GM23338 (cell line): ENCODE measurements around the gene FREY1. TPM values are rescaled to one million over a fixed set of nuclear protein-coding genes. Genes with fewer than 3 reads are reported as not detected.

Experiments used
- ATAC-seq: fragments of 200-7000 bp; cut with Tn5 transposase; 3 replicates; pipeline ENCODE4 v1.9.1; 2020
- DNase-seq: peaks from one replicate; pipeline ENCODE4 v3.0.0-alpha.2; 2015; ENCODE audit warnings: low spot score
- H2AFZ ChIP-seq: fragments of 200-600 bp; sonication (generic); 2 replicates; pipeline ENCODE4 v1.8.0; 2016; ENCODE audit warnings: antibody characterized with exemption, mild to moderate bottlenecking, moderate library complexity
- H3F3A ChIP-seq: fragments of 200-600 bp; sonication (generic); replicated peaks from 2 replicates; pipeline ENCODE4 v1.8.0; 2017; ENCODE audit warnings: antibody characterized with exemption, mixed run types, low read depth
- H3K27ac ChIP-seq: fragments of 200-600 bp; sonication (generic); 2 replicates; pipeline ENCODE4 v1.6.1; 2016; ENCODE audit warnings: low read depth
- H3K27me3 ChIP-seq: fragments of 200-600 bp; sonication (generic); 2 replicates; pipeline ENCODE4 v1.8.0; 2016; ENCODE audit warnings: mild to moderate bottlenecking, mixed run types, moderate library complexity; ENCODE audit not compliant: insufficient read depth
- H3K36me3 ChIP-seq: fragments of 200-600 bp; sonication (generic); 2 replicates; pipeline ENCODE4 v1.8.0; 2016; ENCODE audit warnings: mild to moderate bottlenecking; ENCODE audit not compliant: insufficient read depth
- H3K4me1 ChIP-seq: fragments of 200-600 bp; sonication (generic); 2 replicates; pipeline ENCODE4 v1.8.0; 2016; ENCODE audit warnings: mild to moderate bottlenecking, moderate library complexity; ENCODE audit not compliant: insufficient read depth
- H3K4me2 ChIP-seq: fragments of 200-600 bp; sonication (generic); 2 replicates; pipeline ENCODE4 v1.7.1; 2017; ENCODE audit warnings: mixed run types
- H3K4me3 ChIP-seq: fragments of 200-600 bp; sonication (generic); 2 replicates; pipeline ENCODE4 v1.6.1; 2016; ENCODE audit warnings: mixed run types
- H3K79me2 ChIP-seq: fragments of 200-600 bp; sonication (generic); replicated peaks from 2 replicates; pipeline ENCODE4 v1.8.0; 2017; ENCODE audit warnings: mild to moderate bottlenecking; ENCODE audit not compliant: insufficient read depth
- H3K9me2 ChIP-seq: fragments of 200-600 bp; sonication (generic); 2 replicates; pipeline ENCODE4 v1.8.0; 2017; ENCODE audit not compliant: insufficient read depth
- H4K20me1 ChIP-seq: fragments of 200-600 bp; sonication (generic); replicated peaks from 2 replicates; pipeline ENCODE4 v1.8.0; 2017; ENCODE audit warnings: mild to moderate bottlenecking; ENCODE audit not compliant: insufficient read depth
- H3K27ac Mint-ChIP-seq: 2 replicates; pipeline ENCODE4 v1.8.0; 2020; ENCODE audit warnings: inconsistent platforms, mild to moderate bottlenecking, moderate library complexity, mixed read lengths
- H3K27me3 Mint-ChIP-seq: 3 replicates; pipeline ENCODE4 v1.8.0; 2022; ENCODE audit warnings: low read depth, mild to moderate bottlenecking, moderate library complexity, mixed read lengths, inconsistent platforms; ENCODE audit not compliant: insufficient read depth, poor library complexity
- H3K36me3 Mint-ChIP-seq: 3 replicates; pipeline ENCODE4 v1.8.0; 2021; ENCODE audit warnings: low read depth, mild to moderate bottlenecking, inconsistent platforms, moderate library complexity, mixed read lengths
- H3K4me1 Mint-ChIP-seq: 3 replicates; pipeline ENCODE4 v1.8.0; 2020; ENCODE audit warnings: mild to moderate bottlenecking, inconsistent platforms, mixed read lengths
- H3K4me3 Mint-ChIP-seq: 3 replicates; pipeline ENCODE4 v1.8.0; 2021; ENCODE audit warnings: moderate library complexity, mild to moderate bottlenecking, inconsistent platforms, mixed read lengths
- H3K9me3 Mint-ChIP-seq: 3 replicates; pipeline ENCODE4 v1.8.0; 2020; ENCODE audit warnings: moderate library complexity, mild to moderate bottlenecking, inconsistent platforms, mixed read lengths
- CREB1 ChIP-seq: fragments of 250-450 bp; sonication (Bioruptor Pico); IDR thresholded peaks from 2 replicates; pipeline ENCODE4 v1.5.0; 2020; ENCODE audit warnings: low read depth, mild to moderate bottlenecking, moderate library complexity
- ETS1 ChIP-seq: IDR thresholded peaks from 2 replicates; pipeline ENCODE4 v1.6.1; 2016; ENCODE audit warnings: antibody characterized with exemption
- EZH2 ChIP-seq: fragments of 200-600 bp; sonication (generic); IDR thresholded peaks from one replicate; pipeline ENCODE4 v1.8.0; 2017; ENCODE audit warnings: antibody characterized with exemption, mild to moderate bottlenecking, low read depth; ENCODE audit not compliant: unreplicated experiment
- EZH2phosphoT487 ChIP-seq: fragments of 200-600 bp; sonication (generic); IDR thresholded peaks from one replicate; pipeline ENCODE4 v1.8.1; 2018; ENCODE audit warnings: antibody characterized with exemption; ENCODE audit not compliant: unreplicated experiment
- JUNB ChIP-seq: IDR thresholded peaks from one replicate; pipeline ENCODE4 v1.6.1; 2016; ENCODE audit warnings: antibody characterized with exemption; ENCODE audit not compliant: unreplicated experiment
- NANOG ChIP-seq: IDR thresholded peaks from 2 replicates; pipeline ENCODE4 v1.6.1; 2016; ENCODE audit warnings: antibody characterized with exemption, borderline replicate concordance
- POLR2AphosphoS5 ChIP-seq: IDR thresholded peaks from 2 replicates; pipeline ENCODE4 v1.6.1; 2016; ENCODE audit warnings: antibody characterized with exemption, low read depth
- STAT1 ChIP-seq: IDR thresholded peaks from one replicate; pipeline ENCODE4 v1.6.1; 2016; ENCODE audit warnings: antibody characterized with exemption; ENCODE audit not compliant: unreplicated experiment
- ZNF114 ChIP-seq: fragments of 250-450 bp; sonication (Bioruptor Pico); IDR thresholded peaks from 2 replicates; pipeline ENCODE4 v1.5.0; 2020; ENCODE audit warnings: mild to moderate bottlenecking, moderate library complexity
- ZNF331 ChIP-seq: fragments of 250-450 bp; sonication (Bioruptor Pico); IDR thresholded peaks from 2 replicates; pipeline ENCODE4 v1.5.0; 2020; ENCODE audit warnings: low read depth, mild to moderate bottlenecking, moderate library complexity
- ZNF462 ChIP-seq: fragments of 250-450 bp; sonication (Bioruptor Pico); IDR thresholded peaks from 2 replicates; pipeline ENCODE4 v1.5.0; 2020; ENCODE audit warnings: mild to moderate bottlenecking, moderate library complexity
- polyA plus RNA-seq: library from polyadenylated mRNA; unstranded; fragments of >200 nt; fragmentation: Nextera tagmentation; extraction: Ambion mirVana; gene quantifications from 2 replicates; pipeline ENCODE4 v1.2.1, GENCODE V29; 2016
- total RNA-seq: library from RNA; depleted of rRNA; stranded (reverse); fragments of >200 nt; shearing (Covaris generic); gene quantifications from 2 replicates; pipeline ENCODE4 v1.2.3, GENCODE V29; 2014
- TF ChIP-seq, protein P1 (sequence below): IDR thresholded peaks from one replicate; pipeline ENCODE4 v1.6.1; 2018; ENCODE audit warnings: antibody characterized with exemption; ENCODE audit not compliant: unreplicated experiment
- TF ChIP-seq, protein P2 (sequence below), 2 experiments: fragments of 200-600 bp in 1 of 2; sonication (generic) in 1 of 2; conservative IDR thresholded peaks; 2 replicates each; pipeline versions ENCODE4 v1.5.1 to v1.6.1; 2016 to 2017; ENCODE audit warnings: antibody characterized with exemption in 2 of 2, low read depth in 2 of 2, mild to moderate bottlenecking in 2 of 2, moderate library complexity in 1 of 2

FREY1 gene
- total and polyA plus RNA-seq, 2 experiments from 2014 or later = 1.1 TPM; not detected in 1

- ATAC-seq (no peak), DNase-seq (no peak)
- H3K36me3 Mint-ChIP-seq = peaks cover 8% of the 10 kb centered on the region; the same call in 2 of the 3 replicates
- Histone ChIP-seq H3K9me2 (no peaks in the 10 kb centered on the region), H3K4me3 (no peak overlapping the region), H3K4me1 (no peaks in the 10 kb centered on the region), H2AFZ (no peak overlapping the region), H3K27ac (no peak overlapping the region), H3K79me2 (no peaks in the 10 kb centered on the region), H3K36me3 (no peaks in the 10 kb centered on the region), H3K27me3 (no peaks in the 10 kb centered on the region), H3K4me2 (no peak overlapping the region), H3F3A (no peaks in the 10 kb centered on the region), H4K20me1 (peaks cover 8% of the 10 kb centered on the region; the same call in 1 of the 2 replicates)
- no peak overlapping the region for H3K4me3 Mint-ChIP-seq
- H3K27ac Mint-ChIP-seq = no peak overlapping the region
- H3K4me1 Mint-ChIP-seq = no peaks in the 10 kb centered on the region; the same call in 2 of the 3 replicates
- peaks cover 16% of the 10 kb centered on the region for H3K27me3 Mint-ChIP-seq
- H3K9me3 Mint-ChIP-seq = no peaks in the 10 kb centered on the region
- TF ChIP-seq STAT1 = no peak
- TF ChIP-seq ZNF114 = no peak
- TF ChIP-seq, protein P1, sequence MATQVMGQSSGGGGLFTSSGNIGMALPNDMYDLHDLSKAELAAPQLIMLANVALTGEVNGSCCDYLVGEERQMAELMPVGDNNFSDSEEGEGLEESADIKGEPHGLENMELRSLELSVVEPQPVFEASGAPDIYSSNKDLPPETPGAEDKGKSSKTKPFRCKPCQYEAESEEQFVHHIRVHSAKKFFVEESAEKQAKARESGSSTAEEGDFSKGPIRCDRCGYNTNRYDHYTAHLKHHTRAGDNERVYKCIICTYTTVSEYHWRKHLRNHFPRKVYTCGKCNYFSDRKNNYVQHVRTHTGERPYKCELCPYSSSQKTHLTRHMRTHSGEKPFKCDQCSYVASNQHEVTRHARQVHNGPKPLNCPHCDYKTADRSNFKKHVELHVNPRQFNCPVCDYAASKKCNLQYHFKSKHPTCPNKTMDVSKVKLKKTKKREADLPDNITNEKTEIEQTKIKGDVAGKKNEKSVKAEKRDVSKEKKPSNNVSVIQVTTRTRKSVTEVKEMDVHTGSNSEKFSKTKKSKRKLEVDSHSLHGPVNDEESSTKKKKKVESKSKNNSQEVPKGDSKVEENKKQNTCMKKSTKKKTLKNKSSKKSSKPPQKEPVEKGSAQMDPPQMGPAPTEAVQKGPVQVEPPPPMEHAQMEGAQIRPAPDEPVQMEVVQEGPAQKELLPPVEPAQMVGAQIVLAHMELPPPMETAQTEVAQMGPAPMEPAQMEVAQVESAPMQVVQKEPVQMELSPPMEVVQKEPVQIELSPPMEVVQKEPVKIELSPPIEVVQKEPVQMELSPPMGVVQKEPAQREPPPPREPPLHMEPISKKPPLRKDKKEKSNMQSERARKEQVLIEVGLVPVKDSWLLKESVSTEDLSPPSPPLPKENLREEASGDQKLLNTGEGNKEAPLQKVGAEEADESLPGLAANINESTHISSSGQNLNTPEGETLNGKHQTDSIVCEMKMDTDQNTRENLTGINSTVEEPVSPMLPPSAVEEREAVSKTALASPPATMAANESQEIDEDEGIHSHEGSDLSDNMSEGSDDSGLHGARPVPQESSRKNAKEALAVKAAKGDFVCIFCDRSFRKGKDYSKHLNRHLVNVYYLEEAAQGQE = no peak
- no peak for TF ChIP-seq JUNB
- TF ChIP-seq EZH2phosphoT487 = no peak
- TF ChIP-seq ETS1 = no peak
- no peak for TF ChIP-seq POLR2AphosphoS5
- TF ChIP-seq, protein P2, sequence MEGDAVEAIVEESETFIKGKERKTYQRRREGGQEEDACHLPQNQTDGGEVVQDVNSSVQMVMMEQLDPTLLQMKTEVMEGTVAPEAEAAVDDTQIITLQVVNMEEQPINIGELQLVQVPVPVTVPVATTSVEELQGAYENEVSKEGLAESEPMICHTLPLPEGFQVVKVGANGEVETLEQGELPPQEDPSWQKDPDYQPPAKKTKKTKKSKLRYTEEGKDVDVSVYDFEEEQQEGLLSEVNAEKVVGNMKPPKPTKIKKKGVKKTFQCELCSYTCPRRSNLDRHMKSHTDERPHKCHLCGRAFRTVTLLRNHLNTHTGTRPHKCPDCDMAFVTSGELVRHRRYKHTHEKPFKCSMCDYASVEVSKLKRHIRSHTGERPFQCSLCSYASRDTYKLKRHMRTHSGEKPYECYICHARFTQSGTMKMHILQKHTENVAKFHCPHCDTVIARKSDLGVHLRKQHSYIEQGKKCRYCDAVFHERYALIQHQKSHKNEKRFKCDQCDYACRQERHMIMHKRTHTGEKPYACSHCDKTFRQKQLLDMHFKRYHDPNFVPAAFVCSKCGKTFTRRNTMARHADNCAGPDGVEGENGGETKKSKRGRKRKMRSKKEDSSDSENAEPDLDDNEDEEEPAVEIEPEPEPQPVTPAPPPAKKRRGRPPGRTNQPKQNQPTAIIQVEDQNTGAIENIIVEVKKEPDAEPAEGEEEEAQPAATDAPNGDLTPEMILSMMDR (conservative IDR thresholded peaks at IDR 0.05; ENCODE audit: low read depth in 2 of 2) = no peak
- no peak for TF ChIP-seq CREB1 (CRISPR knock-in tag)
- TF ChIP-seq ZNF331 (CRISPR knock-in tag) = no peak
- TF ChIP-seq NANOG = no peak
- TF ChIP-seq EZH2 = no peak
- TF ChIP-seq ZNF462 = no peak
Measured at GRCh38 chr11:45910623-45911022, 3.6 kb upstream of the FREY1 start.
